HCEC 1CT (cell line): ENCODE measurements around the gene ETV7.
"Not testable (repeated sequence)": the region's sequence is repeated elsewhere in the genome, so short reads cannot be mapped to it uniquely, and the experiment has no call there.

ENCODE experiments used
- DNase-seq: peaks from one replicate; pipeline ENCODE4 v3.0.0-alpha.2; 2017

The ETV7 gene

DNA sequence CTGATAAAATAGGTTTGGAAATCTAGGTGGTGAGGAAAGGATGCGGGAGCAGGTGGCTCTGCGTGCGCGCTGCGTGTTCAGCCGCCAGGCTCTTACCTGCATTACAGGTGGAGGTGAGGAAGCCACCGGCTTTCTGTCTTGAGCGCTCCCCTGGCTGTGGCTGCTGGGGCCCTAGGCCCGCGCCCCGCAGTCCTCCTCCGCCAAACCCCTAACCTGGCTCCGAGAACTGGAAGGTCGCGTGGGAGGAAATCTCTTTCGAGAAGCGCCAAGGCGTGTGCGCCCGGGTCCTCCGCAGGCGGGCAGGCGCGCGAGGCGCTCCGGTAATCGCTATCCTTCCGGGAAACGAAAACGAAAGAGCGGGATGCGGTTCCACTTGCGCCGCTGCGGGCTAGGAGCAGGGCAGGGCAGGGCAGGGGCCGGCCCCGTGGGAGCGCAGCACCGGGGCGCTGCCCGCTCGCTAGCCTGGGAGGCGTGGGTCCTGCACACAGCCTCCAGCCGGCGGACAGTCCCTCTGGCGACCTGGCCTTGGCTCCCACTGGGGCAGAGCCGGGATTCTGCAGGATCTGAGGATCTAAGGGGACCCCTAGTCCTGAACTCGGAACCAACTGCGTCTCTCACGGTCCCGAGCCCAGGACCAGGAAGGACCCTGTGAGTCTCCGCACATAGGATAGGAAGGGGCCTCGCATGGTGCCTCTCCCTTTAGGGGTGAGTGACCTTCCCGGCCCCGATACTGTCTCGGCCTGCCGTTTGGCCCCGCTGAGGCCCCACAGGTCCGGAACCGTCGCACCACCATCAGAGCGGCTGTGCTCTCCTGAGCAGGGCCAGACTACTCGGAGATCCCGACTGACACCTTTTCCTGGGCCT, at the start of gene ETV7:
Gene ETV7, minus strand, starts transcription at position 230 of the 864 bp plus-strand sequence. Its CDS starts 128 bp downstream, at position 102.
- no peak for DNase-seq

DNA sequence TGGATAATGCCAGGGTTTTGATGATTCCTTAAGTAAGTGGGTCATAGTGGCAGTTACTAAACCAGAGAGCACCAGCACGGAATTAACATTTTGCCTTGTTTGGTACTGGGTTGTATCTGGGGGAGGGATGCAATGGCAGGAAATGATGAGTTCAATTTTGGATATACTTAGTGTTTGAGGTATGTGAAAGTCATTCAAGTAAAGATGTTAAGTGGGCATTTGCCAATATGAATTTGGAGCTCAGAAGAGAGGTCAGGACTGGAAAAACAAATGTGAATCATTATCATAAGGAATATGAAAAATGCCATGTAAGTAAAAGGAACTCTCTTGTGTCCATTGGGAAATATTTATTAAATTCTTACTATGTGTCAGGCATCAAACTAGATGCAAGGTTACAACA, 49.0 kb upstream of the ETV7 start:
- DNase-seq, result peak; percentile 80

DNA sequence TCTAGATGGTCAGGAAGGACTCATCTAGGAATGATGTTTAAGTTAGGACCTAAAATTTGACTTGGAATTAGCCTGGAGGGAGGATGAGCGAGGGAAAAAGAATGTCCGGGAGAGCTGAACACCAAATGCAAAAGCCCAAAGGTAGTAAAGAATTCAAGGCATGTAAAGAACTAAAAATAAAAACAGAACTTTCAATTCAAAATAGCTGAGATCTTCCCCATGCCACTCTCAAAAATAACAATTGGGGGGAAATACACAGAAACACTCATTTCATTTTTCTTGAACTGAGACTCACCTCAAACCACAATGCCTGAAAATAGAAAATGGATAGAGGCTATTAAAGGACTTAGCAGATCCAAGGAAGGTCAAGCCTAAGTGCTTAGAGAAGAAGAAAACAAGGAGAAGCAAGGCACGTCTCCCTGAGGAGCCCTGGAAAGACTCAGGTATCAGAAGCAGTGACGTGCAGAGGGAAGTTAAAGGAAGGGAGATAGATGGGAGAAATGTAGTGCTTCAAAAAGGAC, 44.7 kb upstream of the ETV7 start:
- peak; percentile 38 for DNase-seq

DNA sequence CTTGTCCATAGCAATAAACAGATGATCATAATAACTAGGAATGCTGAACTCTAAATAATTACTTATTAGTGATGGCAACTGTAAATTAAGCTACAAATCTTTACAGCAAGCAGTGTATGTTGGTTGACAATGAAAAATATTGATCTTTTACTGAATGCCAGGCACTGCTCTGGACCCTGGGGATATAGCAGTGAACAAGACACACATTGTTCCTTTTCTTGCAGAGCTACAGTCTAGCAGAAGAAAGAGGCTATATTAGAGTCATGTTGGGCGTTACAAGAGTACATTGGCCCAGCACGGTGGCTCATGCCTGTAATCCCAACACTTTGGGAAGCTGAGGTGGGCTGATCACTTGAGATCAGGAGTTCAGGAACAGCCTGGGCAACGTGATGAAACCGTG, 43.7 kb upstream of the ETV7 start:
- DNase-seq, result no peak

DNA sequence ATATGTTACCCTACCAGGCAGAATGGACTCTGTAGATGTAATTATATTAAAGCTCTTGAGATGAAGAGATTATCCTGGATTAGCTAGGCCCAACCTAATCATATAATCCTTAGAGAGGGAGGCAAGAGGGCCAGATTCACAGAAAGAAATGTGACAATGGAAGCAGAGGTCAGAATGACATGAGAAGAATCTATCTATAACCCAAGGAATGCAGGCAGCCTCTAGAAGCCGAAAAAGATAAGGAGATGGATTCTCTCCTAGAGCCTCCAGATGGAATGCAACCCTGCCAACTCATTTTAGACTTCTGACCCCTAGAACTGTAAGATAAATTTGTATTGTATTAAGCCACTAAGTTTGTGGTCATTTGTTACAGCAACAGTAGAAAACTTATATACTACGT, 42.9 kb upstream of the ETV7 start:
- no peak for DNase-seq

DNA sequence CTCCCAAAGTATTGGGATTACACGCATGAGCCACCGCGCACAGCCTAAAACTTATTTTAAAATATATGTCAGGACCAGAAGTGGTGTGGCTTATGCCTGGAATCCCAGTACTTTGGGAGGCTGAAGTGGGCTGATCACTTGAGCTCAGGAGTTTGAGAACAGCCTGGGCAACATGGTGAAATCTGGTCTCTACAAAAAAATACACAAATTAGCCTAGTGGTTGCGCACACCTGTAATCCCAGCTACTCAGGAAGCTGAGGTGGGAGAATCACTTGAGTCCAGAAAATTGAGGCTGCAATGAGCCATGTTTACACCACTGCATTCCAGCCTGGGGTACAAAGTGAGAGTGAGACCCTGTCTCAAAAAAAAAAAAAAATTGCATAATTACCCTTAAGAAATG, 41.4 kb upstream of the ETV7 start:
- DNase-seq, result no peak

DNA sequence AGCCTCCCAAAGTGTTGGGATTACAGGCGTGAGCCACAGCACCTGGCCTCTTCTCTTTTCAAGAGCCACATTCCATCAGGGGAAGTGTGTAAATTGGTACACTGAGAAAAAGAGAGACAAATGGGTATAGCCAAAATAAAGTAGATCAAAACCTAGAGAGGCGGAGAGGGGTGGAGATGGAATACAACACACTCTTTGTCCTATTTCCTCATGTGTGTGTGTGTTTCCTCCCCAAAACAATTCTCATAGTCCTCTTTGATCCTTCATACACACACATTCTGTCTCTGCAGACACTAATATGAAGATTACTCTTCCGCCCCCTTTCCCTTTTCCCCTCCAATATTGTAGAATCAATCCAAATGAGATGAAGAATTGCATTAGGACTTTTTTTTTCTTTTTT, 39.2 kb upstream of the ETV7 start:
- no peak for DNase-seq

DNA sequence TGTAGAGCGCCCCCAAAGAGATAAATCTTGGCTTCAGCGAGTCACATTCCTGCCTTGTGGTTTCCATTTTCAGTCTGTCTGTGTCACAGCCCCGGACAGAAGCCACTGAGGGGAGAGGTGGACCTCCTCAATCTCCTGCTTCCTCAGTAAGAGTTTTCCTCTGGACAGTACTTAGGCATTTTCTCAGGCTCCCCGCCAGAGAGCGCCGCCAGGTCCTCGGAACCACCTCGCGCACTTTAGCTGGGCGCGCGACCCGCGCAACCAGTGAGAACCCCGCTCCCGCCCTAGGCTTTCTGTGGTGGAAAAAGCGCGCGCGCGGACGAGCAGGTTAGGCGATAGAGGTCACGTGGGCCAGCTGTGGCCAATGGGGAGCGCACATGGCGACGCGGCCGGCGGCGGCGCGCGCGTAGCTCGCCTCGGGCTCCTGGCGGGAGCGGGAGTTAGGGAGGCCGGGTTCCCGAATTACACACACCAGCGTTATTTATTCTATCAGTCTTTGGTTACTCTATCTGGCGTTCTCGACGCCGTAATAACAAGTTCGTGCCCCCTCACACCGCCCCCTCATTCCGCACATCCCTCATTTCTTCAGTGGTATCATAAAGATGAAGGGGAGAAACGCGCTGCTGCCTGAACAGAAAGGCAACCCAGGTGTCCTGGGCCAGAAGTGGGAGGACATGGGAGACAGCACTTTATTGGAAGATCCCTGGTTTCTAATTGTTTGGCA, 35.8 kb upstream of the ETV7 start:
- DNase-seq, result peak; percentile 99

DNA sequence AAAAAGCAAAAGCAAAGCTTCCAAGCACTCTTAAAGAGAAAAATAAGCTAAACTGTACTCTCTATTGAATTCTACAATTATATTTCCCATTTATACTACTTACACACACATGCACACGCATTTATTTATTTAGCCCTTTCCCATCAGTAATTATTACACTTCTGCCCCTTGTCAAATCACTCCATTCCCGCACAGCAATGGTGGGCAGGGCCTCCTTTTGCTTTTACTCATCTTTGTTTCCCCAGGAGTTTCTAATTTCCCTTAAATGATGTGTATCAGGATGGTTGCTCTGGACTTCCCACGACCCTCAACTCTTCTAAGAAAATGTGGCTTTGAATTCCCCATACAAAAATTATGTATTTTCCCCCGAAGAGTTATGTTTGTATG, 35.2 kb upstream of the ETV7 start:
- no peak for DNase-seq

DNA sequence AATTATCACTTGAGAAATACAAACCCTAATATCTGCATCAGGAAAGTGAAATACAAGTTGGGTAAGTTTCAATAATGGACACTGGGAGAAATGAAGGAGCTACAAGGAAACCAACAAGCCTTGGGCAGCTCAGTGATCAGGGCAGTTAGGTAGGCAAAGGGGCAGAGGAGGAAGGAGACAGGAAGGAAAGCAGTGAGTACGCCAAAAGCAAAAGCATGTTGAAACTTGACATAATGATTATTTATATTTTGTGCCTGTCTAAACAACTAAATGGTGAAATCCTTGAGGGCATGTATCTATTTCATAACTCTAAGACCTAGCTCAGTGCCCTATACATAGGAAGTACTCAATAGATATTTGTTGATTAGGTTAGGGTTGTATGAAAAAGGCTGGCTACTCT, 31.8 kb upstream of the ETV7 start:
- DNase-seq, result no peak

DNA sequence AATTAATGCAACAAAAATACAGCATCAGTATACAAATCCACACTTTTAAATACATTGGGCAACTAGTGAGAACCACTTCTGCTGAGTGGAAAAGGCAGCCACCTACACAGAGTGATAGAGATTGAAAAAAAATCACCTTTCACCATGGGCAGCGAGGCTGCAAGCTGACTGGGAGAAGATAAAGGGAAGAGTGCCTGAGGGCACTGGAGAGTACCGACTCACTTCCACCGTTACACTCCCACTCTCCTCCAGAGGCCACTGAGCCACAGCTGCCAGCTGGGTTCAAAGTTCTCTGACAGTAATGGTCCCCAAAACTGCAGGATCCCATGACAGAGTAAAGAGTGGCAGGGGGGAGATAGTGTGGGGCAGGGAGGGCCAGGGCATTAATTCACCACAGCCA, 31.1 kb upstream of the ETV7 start:
- DNase-seq, result no peak

DNA sequence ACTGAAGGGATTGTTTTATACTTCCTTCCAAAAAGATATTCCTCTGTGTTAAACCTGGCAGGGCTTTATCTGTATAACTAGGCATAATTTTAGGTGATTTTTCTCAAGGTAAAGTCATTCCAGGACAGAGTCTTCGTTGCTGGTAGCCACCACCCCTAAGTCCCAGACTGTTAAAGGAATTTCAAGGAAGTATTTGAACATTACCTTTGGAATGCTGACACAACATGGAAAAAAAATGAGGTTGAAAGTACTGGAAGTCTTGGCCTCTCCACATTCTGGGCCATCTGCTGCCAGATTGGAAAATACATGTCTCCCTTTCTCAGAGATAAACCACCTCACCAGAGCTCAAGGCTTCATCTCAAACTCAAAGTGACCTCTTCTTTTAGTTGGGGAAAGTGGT, 27.0 kb upstream of the ETV7 start:
- DNase-seq, result no peak

DNA sequence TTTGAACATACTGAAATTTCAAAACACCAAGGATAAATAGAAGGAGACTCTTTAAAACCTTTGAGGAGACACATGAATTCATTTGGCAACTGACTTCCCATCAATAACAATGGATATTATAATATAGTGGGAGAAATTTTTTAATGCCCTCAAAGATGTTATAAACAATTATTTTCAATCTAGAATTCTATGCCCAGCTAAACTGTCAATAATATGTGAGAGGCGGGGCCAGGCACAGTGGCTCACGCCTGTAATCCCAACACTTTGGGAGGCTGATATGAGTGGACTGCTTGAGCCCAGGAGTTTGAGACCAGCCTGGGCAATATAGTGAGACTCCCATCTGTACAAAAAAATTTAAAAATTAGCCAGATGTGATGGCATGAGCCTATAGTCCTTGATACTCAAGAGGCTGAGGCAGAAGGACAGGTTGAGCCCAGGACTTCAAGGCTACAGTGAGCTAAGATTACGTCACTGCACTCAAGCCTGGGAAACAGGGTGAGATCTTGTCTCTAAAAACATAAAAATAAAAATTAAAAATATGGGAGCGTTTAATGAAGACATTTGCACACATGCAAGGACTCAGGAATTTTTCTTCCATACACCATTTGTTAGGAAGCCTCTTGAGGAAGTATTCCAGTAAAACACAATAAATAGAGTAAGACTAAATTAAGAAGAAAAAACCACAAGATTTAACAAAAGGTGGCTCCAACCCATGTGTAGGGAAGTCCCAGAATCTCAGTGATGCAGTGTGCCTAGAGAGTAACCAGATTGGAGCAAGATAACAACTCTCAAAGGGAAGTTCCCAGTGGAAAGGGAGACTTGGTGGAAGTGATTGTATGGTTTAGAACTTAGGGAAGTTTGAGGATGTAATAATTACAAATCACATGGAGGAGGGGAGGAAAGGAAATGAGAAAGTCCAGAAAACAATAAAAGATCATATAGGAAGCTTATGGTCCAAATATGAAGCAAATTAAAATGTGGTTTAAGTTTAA, 26.3 kb upstream of the ETV7 start:
- no peak for DNase-seq

DNA sequence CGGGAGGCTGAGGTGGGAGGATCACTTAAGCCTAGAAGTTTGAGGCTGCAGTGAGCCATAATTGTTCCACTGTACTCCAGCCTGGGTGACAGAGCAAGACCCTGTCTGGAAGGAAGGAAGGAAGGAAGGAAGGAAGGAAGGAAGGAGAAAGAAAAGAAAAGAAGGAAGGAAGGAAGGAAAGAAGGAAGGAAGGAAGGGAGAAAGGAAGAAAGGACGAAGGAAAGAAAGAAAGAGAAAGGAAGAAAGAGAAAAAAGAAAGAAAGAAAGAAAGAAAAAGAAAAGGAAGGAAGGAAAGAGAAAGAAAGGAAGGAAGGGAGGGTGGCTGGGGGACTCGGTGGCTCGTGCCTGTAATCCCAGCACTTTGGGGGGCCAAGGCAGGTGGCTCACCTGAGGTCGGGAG, 22.2 kb upstream of the ETV7 start:
- DNase-seq, result not testable (repeated sequence)

DNA sequence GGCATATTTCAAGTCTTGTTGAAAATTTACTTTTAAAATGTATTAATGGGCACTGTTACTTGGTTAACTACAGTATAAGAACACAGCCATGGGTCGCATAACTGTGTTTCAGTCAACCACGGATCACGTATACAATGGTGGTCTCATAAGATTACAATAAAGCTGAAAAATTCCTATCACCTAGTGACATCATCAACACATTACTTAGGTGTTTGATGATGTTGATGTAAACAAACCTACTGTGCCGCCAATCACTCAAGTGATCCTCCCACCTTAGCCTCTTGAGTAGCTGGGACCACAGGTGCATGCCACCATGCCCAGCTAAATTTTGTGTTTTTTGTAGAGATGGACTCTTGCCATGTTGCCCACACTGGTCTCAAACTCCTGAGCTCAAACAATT, 16.7 kb upstream of the ETV7 start:
- DNase-seq, result no peak

DNA sequence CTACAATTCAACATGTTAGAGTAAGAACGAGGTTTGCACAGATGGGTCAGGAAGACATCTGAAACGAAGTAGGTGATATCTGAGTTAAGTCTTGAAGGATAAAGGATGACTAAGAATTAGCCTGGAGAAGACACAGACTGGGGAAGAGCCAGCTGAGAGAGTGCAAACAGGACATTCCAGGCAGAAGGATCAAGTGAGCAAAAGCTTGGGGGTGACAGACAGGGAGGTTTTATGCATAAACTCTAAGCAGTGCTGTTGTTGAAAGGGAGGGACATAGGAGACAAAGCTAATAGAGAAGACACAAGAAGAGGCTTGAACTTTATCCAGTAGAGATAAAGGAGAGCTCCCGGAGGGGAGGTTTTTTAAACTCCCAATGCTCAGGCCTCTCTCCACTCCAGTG, 15.0 kb upstream of the ETV7 start:
- no peak for DNase-seq

DNA sequence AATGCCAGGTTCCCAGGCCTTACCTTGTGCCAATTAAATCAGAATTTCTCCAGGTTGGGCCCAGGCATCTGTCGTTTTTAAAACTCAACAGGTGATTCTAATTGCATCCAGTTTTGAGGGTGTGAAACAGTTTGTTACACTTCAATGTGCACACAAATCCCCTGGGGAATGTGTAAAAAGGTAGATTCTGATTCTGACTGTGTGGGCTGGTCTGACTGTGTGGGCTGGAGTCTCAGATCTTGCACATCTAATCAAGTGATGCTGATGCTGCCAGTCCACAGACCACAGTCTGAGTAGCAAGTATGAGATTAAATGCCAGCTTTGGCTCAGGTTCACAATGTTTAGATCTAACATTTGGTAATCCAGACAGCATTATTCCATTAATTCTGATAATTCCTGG, 12.5 kb upstream of the ETV7 start:
- DNase-seq, result no peak

DNA sequence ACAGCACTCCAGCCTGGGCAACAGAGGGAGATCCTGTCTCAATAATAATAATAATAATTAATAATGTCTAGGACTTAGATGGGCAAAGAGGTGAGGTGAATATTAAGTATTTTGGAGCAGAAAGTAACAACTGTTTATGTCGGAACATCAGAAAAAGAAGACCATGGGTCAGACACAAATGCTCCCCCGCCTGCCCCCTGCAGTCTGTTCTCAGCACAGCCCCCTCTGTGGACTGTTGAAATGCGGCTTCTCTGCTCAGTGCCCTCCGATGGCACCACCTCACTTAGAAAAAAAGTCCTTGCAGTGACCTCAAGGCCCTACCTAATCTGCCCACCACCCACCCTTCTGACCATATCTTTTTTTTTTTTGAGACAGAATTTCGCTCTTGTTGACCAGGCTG, 5.2 kb upstream of the ETV7 start:
- no peak for DNase-seq

DNA sequence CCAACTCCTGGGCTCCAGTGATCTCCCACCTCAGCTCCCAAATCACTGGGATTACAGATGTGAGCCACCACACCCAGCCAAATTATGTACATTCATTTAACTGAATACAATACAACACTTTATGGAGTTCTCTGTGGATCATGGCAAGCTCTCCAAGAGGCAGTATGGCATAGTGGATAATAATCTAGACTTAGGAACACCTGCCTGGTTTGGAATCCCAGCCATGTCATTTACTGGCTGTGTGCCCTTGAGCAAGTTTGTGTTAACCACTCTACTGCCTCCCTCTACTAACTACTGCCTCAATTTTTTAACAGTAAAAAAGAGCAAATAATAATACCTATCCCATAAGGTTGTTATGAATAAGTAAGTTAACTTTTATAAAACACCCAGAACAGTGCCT, 1.9 kb upstream of the ETV7 start:
- no peak for DNase-seq

DNA sequence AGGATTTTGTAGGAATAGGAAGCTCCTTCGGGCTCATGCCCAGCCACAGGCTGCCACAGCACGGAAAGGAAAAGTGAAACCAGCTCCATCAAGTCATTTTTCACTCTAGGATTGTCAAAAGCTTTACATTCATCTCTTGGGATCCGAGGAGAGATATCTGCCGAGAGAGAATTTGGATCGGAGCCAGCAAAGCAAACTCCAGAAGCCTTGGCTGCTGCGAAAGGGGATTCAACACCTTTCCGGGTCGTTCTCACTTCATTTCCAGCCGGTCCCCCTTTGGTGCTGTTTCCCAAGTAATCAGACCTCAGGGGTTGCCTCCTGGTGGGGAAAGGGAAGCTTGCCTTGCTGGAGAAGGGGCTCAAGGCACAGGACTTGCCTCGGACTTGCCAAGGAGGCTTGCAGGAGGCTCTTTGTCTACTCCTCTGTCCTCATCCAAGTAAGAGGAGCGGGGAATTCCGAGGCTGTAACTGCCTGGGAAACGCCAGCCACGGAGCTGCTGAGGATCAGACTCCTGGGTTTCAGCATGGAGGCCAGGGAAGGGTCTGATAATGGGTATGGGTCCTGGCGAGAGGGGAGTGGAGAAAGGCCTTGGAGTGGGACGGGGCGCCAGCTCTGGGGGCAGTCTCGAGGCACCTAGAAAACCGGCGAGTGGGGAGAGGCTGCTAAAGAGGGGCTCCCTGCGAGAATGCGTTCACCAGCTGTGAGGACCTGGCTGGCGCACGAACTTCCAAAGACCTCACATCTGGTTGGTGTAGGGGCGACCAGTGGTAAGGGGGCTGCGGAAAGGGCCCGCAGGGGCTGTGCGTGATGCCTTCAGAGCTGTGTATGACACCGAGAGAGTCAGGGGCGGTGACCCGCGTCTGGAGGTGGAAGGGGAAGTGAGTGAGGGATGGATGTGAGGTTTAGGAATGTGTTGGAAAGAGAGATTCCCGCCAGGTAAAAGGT, 702 bp downstream of the ETV7 start:
- DNase-seq, result peak; percentile 51

DNA sequence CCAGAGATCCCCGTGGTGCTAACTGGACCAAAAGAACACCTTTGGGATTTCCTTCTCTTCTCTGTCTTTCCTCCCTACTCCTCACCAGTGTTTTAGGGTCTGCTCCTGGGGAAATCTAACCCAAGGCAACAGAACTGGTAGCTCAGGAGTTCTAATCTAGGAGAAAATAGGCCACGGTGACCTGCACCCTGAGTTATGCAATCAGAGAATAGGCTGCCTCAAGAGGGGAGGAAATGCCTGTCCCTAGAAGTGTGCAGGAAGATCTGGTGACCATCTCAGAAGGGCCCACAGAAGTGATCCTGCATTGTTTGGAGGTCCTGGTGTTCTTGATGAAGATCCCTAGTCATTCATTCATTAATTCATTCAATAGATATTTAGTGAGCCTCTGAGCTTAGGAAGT, 3.4 kb downstream of the ETV7 start:
- no peak for DNase-seq

DNA sequence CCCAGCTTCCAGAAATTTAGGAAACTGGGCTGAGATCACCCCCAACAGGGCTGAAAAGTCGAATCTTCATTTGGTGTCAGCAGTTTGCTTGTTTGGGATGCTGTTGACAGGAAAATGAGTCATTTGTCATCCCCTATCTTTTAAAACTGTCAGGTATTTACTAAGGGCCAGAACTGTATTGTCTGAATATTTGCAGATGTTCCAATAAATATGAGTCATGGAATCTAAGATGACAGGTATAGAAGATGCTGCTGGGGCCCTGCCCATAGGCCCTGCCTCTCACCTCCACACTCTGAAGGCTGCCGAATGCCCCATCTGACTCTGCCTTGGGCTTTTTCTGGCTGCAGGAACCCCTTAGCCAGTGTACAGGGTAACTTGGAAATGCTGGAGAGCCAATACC, 3.9 kb downstream of the ETV7 start:
- DNase-seq, result no peak
